ENCODE measurements around the gene PRSS56.

Gene PRSS56

GRCh38 chr2:232486558-232487384 lies 33.4 kb upstream of the PRSS56 start:
- no peak for DNase-seq (ENCODE audit: low spot score)

GRCh38 chr2:232487385-232488096 lies 32.6 kb upstream of the PRSS56 start, which contains the start of gene ECEL1:
ECEL1 (minus strand) TSS chr2:232487834; CDS start chr2:232486653, 1,181 bp downstream.
- DNase-seq (ENCODE audit: low spot score) = no peak

- no peak for DNase-seq (ENCODE audit: low spot score)
Measured at GRCh38 chr2:232488097-232488711, 32.0 kb upstream of the PRSS56 start.

- no peak for DNase-seq (ENCODE audit: low spot score)
Measured at GRCh38 chr2:232488721-232489300, 31.4 kb upstream of the PRSS56 start.

GRCh38 chr2:232489516-232490220 lies 30.5 kb upstream of the PRSS56 start:
- DNase-seq (ENCODE audit: low spot score) = no peak

- no peak for DNase-seq (ENCODE audit: low spot score)
Measured at GRCh38 chr2:232490221-232491138, 29.7 kb upstream of the PRSS56 start.

- DNase-seq (ENCODE audit: low spot score) = no peak
Measured at GRCh38 chr2:232491139-232491780, 28.9 kb upstream of the PRSS56 start.

GRCh38 chr2:232492236-232492848 lies 27.8 kb upstream of the PRSS56 start:
- DNase-seq (ENCODE audit: low spot score) = no peak

- DNase-seq (ENCODE audit: low spot score) = no peak
Measured at GRCh38 chr2:232492963-232493700, 27.1 kb upstream of the PRSS56 start.

GRCh38 chr2:232493701-232494474 lies 26.3 kb upstream of the PRSS56 start:
- DNase-seq (ENCODE audit: low spot score) = no peak

- DNase-seq (ENCODE audit: low spot score) = no peak
Measured at GRCh38 chr2:232494542-232494941, 25.6 kb upstream of the PRSS56 start.

- DNase-seq (ENCODE audit: low spot score) = no peak
Measured at GRCh38 chr2:232495292-232495691, 24.9 kb upstream of the PRSS56 start.

GRCh38 chr2:232496501-232497270 lies 23.5 kb upstream of the PRSS56 start:
- DNase-seq (ENCODE audit: low spot score) = no peak

- no peak for DNase-seq (ENCODE audit: low spot score)
Measured at GRCh38 chr2:232497348-232497747, 22.8 kb upstream of the PRSS56 start.

GRCh38 chr2:232498452-232498851 lies 21.7 kb upstream of the PRSS56 start:
- DNase-seq (ENCODE audit: low spot score) = no peak

- no peak for DNase-seq (ENCODE audit: low spot score)
Measured at GRCh38 chr2:232501331-232501771, 18.8 kb upstream of the PRSS56 start.

GRCh38 chr2:232501794-232502390 lies 18.3 kb upstream of the PRSS56 start:
- no peak for DNase-seq (ENCODE audit: low spot score)

Data from hematopoietic multipotent progenitor cell treated with erythropoietin and hydrocortisone succinate and interleukin-3 and kit ligand, for 17 days (in vitro differentiated cells).